Esophagus (tissue), 2 donors: ENCODE results near the gene C2CD3. TPM values are rescaled to one million over a fixed set of nuclear protein-coding genes. Genes with fewer than 3 reads are reported as not detected.
"Not testable (repeated sequence)": the region's sequence is repeated elsewhere in the genome, so short reads cannot be mapped to it uniquely, and the experiment has no call there.

Experiments
- H3K27ac ChIP-seq, 2 donors: one replicate each; pipeline ENCODE4 v1.5.1; 2013; ENCODE audit warnings: low read depth in 2 of 2, mild to moderate bottlenecking in 2 of 2, inconsistent platforms in 1 of 2, low read length in 1 of 2, moderate library complexity in 1 of 2
- H3K27me3 ChIP-seq, 2 donors: one replicate each; pipeline ENCODE4 v1.6.1; 2013; ENCODE audit warnings: low read length in 2 of 2, control low read depth in 1 of 2, mild to moderate bottlenecking in 1 of 2; ENCODE audit not compliant: insufficient read depth in 2 of 2, control insufficient read depth in 1 of 2
- H3K36me3 ChIP-seq, 2 donors: one replicate each; pipeline ENCODE4 v1.6.1; 2013; ENCODE audit warnings: low read length in 1 of 2; ENCODE audit not compliant: control insufficient read depth in 2 of 2, insufficient read depth in 2 of 2
- H3K4me1 ChIP-seq, 2 donors: one replicate each; pipeline ENCODE4 v1.6.1; 2013; ENCODE audit warnings: low read length in 1 of 2; ENCODE audit not compliant: control insufficient read depth in 2 of 2, insufficient read depth in 2 of 2
- H3K4me3 ChIP-seq, 2 donors: one replicate each; pipeline ENCODE4 v1.5.1; 2013; ENCODE audit warnings: low read length in 2 of 2, mild to moderate bottlenecking in 2 of 2, low read depth in 1 of 2, moderate library complexity in 1 of 2
- H3K9me3 ChIP-seq, 2 donors: one replicate each; pipeline ENCODE4 v1.6.1; 2013; ENCODE audit warnings: mild to moderate bottlenecking in 2 of 2, low read depth in 1 of 2, low read length in 1 of 2, moderate library complexity in 1 of 2; ENCODE audit not compliant: control insufficient read depth in 2 of 2, insufficient read depth in 1 of 2
- WGBS, 2 donors: extraction: QIAGEN DNeasy Blood & Tissue Kit; methylation state at CpG; one replicate each; pipeline ENCODE4 v1.1.7; 2013; 5-methylcytosine and 5-hydroxymethylcytosine counted together
- polyA plus RNA-seq, 2 donors: library from polyadenylated mRNA; stranded (reverse); fragments of 200-250 nt; gene quantifications; one replicate each; pipeline ENCODE4 v1.2.3, GENCODE V29; 2013
- donor health status: healthy with polysubstance abuse.
- donor health status: Bipolar disorder and iron deficiency.

The C2CD3 gene
- polyA plus RNA-seq, 2 donors = 5.4 to 6.4 TPM

DNA sequence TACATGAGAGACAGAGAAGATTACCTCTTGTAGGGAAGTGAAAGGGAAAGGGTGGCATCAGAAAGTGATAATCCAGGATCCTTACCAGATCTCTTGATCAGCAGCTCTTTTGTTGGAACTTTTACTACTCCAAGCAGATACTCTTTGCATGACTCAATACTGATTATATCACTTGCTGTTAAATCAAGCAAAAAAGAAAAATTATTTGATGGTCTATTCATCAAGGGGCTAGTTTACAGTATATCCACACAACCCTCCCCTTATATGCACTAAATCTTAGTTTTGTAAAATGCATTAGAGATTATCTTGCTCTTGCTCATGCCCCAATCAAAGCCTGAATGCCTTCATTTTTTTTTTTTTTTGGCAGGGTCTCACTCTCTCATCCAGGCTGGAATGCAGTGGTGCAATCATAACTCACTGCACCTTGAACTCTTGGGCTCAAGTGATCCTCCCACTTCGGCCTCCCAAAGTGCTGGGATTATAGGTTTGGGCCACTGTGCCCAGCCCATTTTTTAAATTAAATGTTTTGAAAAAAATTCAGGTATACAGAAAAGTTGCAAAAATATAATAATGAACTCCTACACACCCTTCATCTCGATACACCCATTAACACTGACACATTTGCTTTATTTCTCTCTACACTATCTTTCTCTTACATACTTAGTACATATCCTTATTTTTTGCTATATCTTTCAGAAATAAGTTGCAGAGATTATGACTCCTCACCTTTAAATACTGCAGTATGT lies 85.8 kb downstream of the C2CD3 start:
- Histone ChIP-seq H3K27me3 (no peaks in the 10 kb centered on the region), H3K9me3 (no peaks in the 10 kb centered on the region), H3K36me3 (peaks cover 0 to 8% of the 10 kb centered on the region in 2 donors), H3K4me3 (no peak overlapping the region), H3K27ac (no peak overlapping the region), H3K4me1 (no peaks in the 10 kb centered on the region)
- 90 to 92% methylated on average over 2 of the region's 2 CpGs for WGBS, 2 donors

- WGBS, 2 donors = 97 to 98% methylated on average over 4 of the region's 4 CpGs
- H3K27ac ChIP-seq, H3K27me3 ChIP-seq, H3K4me1 ChIP-seq, H3K4me3 ChIP-seq, H3K9me3 ChIP-seq, H3K36me3 ChIP-seq: not testable (repeated sequence)
Measured at GRCh38 chr11:74083927-74084326, 86.9 kb downstream of the C2CD3 start.

DNA sequence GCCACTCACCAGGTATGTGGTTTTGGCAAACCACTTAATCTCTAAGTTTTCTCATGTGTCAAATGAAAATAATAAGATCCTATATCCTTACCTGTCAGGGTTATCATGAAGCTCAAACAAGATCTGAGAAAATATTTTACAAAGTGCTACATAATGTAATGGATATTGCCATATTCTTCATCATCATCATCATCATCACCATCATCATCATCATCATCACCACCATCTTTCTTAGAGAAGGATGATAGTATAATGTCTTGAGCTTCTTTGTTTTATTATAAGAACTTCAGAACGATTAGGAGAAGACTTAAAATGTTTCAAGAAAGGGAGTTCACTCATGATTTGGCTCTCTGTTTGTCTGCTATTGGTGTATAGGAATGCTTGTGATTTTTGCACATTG lies 89.4 kb downstream of the C2CD3 start:
- H3K27me3 ChIP-seq = no peaks in the 10 kb centered on the region
- no peaks in the 10 kb centered on the region for H3K9me3 ChIP-seq
- no peak overlapping the region for H3K27ac ChIP-seq
- no peak overlapping the region for H3K4me3 ChIP-seq
- WGBS, 2 donors = 93 to 95% methylated on average over 1 of the region's 1 CpG
- peaks cover 3 to 7% of the 10 kb centered on the region in 2 donors for H3K36me3 ChIP-seq
- H3K4me1 ChIP-seq = no peaks in the 10 kb centered on the region

DNA sequence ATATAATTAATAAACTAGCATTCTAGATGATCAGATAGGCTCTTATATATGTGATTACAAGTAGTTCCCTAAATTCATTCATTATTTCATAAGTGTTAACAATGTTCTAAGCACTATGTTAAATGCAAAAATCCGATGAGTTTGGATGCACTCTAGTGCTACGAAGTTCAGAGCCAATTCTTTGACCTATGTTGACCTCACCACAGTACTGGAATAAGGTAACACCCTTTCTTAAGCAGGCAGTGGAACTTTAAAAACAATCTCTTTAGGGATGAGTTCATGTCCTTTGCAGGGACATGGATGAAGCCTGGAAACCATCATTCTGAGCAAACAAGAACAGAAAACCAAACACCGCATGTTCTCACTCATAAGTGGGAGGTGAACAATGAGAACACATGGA lies 93.6 kb downstream of the C2CD3 start:
- WGBS, 2 donors = 87 to 91% methylated on average over 3 of the region's 3 CpGs
- Histone ChIP-seq H3K4me1 (no peaks in the 10 kb centered on the region), H3K36me3 (peaks cover 5 to 9% of the 10 kb centered on the region in 2 donors), H3K27me3 (no peaks in the 10 kb centered on the region), H3K9me3 (no peaks in the 10 kb centered on the region), H3K27ac (no peak overlapping the region), H3K4me3 (no peak overlapping the region)

DNA sequence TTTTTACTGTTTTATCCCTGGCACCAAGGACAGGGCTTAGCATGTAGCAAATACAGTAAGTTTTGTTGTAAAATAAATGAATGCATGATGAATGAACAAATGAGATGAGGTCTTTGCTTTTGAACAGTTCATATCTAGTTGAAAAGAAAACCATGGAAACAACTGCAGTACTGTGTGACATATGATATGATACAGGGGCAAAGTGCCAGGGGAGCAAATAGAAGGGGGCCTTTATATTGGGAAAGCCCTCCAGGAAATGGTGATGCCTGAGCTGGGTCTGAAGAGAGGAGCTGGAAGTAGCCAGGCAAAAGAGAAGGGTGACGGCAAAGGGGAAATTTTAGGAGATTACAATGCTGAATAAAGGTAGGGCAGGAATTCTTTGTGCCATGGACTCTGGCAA lies 98.1 kb downstream of the C2CD3 start:
- WGBS, 2 donors = 89 to 96% methylated on average over 1 of the region's 1 CpG
- no peaks in the 10 kb centered on the region for H3K27me3 ChIP-seq
- peaks cover 3 to 6% of the 10 kb centered on the region in 2 donors for H3K36me3 ChIP-seq
- no peaks in the 10 kb centered on the region for H3K4me1 ChIP-seq
- no peak overlapping the region for H3K27ac ChIP-seq
- H3K4me3 ChIP-seq = no peak overlapping the region
- H3K9me3 ChIP-seq = no peaks in the 10 kb centered on the region

GRCh38 chr11:74072286-74072685 lies 98.5 kb downstream of the C2CD3 start:
- WGBS, 2 donors = 76 to 85% methylated on average over 1 of the region's 1 CpG
- no peak overlapping the region for H3K27ac ChIP-seq
- peaks cover 3 to 6% of the 10 kb centered on the region in 2 donors for H3K36me3 ChIP-seq

GRCh38 chr11:74070723-74071492 lies 99.9 kb downstream of the C2CD3 start:
- Histone ChIP-seq H3K27me3 (no peaks in the 10 kb centered on the region), H3K9me3 (no peaks in the 10 kb centered on the region), H3K36me3 (peaks cover 3% of the 10 kb centered on the region in 2 donors), H3K4me3 (no peak overlapping the region), H3K4me1 (no peaks in the 10 kb centered on the region), H3K27ac (no peak overlapping the region)
- 65 to 75% methylated on average over 3 of the region's 3 CpGs for WGBS, 2 donors

More at GRCh38 chr11:74072286-74072685, 98.5 kb downstream of the C2CD3 start:
- Histone ChIP-seq H3K4me1 (no peaks in the 10 kb centered on the region), H3K4me3 (no peak overlapping the region), H3K9me3 (no peaks in the 10 kb centered on the region), H3K27me3 (no peaks in the 10 kb centered on the region)

GRCh38 chr11:74069146-74070046 lies 101.4 kb downstream of the C2CD3 start:
- H3K36me3 ChIP-seq = peaks cover 3% of the 10 kb centered on the region in 2 donors
- H3K4me1 ChIP-seq = no peaks in the 10 kb centered on the region
- peak overlapping the region in 1 of 2 donors; percentile 13 for H3K27ac ChIP-seq
- 58 to 68% methylated on average over 6 of the region's 6 CpGs for WGBS, 2 donors
- H3K4me3 ChIP-seq = no peak overlapping the region
- H3K9me3 ChIP-seq = no peaks in the 10 kb centered on the region
- H3K27me3 ChIP-seq = no peaks in the 10 kb centered on the region

DNA sequence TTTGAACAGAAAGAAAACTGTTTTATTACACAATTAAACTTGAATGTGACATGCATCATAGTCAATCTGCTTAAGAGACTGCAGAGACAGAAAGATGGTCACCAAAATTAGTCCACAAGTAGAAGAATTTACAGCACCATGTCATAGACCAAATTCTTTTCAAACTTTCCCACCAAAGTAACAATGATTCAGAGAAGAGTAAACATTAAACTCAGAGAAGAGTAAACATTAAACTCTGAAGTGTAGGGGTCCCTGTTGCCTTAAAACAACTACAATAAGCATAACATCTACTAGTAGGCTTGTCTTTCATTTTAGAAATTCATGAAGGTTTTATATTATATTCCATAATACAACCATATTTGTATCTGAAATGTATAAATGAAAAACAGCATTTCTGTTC lies 104.1 kb downstream of the C2CD3 start:
- not testable (repeated sequence) for H3K9me3 ChIP-seq

More for the DNA sequence above, 104.1 kb downstream of the C2CD3 start:
- not testable (repeated sequence) for H3K4me3 ChIP-seq, H3K27ac ChIP-seq, H3K4me1 ChIP-seq, H3K27me3 ChIP-seq, H3K36me3 ChIP-seq
